ENCODE results near the gene BCR.

DNA sequence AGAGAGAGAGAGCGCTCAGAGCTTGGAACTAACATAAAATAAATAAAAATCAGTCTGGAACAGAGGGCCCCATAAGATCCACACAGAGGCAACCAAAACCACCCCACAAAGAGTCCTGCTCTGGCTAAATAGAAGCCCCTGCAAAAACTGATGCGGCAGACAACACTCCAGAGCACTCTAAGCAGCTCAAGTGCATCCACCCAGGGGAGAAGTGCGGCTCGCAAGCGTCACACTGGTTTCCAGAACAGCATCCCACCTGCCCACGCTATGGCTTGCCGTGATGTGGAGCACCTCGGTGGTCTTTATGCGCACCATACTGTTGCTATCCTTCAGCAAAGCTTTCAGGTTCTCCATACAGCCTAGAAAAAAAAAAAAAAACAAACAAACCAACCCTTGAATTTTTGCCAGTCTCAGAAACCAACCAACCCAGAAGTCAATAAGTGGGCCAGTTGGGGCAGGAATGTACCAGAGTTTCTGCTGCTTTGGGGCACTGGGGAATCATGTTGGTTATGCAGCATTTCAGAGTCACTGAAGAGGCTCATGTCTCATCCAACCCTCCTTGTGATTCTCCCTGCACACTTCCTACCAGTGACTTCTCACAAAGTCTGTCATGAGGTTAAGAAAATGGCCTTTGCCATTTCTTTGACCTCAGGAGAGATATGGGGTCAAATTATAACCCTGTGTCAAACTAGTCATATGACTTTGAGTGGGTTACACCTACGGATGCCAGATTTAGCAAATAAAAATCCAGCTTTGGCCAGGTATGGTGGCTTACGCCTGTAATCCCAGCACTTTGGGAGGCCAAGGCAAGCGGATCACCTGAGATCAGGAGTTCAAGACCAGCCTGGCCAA is 41.5 kb upstream of the BCR start:
- TF ChIP-seq RFX5 (IDR thresholded peaks at IDR 0.05; ENCODE audit: low read depth, low read length) = no peak
- TF ChIP-seq, protein P1, sequence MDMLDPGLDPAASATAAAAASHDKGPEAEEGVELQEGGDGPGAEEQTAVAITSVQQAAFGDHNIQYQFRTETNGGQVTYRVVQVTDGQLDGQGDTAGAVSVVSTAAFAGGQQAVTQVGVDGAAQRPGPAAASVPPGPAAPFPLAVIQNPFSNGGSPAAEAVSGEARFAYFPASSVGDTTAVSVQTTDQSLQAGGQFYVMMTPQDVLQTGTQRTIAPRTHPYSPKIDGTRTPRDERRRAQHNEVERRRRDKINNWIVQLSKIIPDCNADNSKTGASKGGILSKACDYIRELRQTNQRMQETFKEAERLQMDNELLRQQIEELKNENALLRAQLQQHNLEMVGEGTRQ (IDR thresholded peaks at IDR 0.05; ENCODE audit: low read depth, low read length) = no peak
- TF ChIP-seq POLR2A (IDR thresholded peaks at IDR 0.05; ENCODE audit: low read depth, low read length) = no peak

All from IMR-90 (cell line).